ENCODE measurements around the gene ZDHHC16.

- TF ChIP-seq, protein P1, sequence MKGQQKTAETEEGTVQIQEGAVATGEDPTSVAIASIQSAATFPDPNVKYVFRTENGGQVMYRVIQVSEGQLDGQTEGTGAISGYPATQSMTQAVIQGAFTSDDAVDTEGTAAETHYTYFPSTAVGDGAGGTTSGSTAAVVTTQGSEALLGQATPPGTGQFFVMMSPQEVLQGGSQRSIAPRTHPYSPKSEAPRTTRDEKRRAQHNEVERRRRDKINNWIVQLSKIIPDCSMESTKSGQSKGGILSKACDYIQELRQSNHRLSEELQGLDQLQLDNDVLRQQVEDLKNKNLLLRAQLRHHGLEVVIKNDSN (IDR thresholded peaks at IDR 0.05; ENCODE audit: borderline replicate concordance, extremely low read length, insufficient read depth, low read depth, low read length), result no peak
- TF ChIP-seq SIN3A (IDR thresholded peaks at IDR 0.05; ENCODE audit: low read depth, low read length) (no peak), SPI1 (IDR thresholded peaks at IDR 0.05; ENCODE audit: borderline replicate concordance, insufficient read depth, low read depth, low read length) (no peak), CREM (IDR thresholded peaks at IDR 0.05; ENCODE audit: low read depth) (no peak), EZH2 (IDR thresholded peaks at IDR 0.05; ENCODE audit: borderline replicate concordance, control insufficient read depth, low read depth, low read length) (no peak), ZBTB33 (IDR thresholded peaks at IDR 0.05) (no peak), E4F1 (IDR thresholded peaks at IDR 0.05; ENCODE audit: borderline replicate concordance, partially characterized antibody) (no peak), MEF2A (IDR thresholded peaks at IDR 0.05; ENCODE audit: insufficient read depth, low read depth, low read length) (no peak)
These were observed 5.6 kb downstream of the ZDHHC16 start for GRCh38 chr10:97451605-97452004.

Measured in GM12878 (cell line).